HL-60/S4 (cell line): ENCODE data around the gene STARD8.
"Not testable (repeated sequence)": the region's sequence is repeated elsewhere in the genome, so short reads cannot be mapped to it uniquely, and the experiment has no call there.

Experiments used
- in situ Hi-C: fragments of 300-500 bp; cut with MboI; formaldehyde crosslinking; loops from 2 replicates; pipeline ENCODE4 v1.14.3; 2022; ENCODE audit warnings: low sequenced_read_pairs

The STARD8 gene

DNA sequence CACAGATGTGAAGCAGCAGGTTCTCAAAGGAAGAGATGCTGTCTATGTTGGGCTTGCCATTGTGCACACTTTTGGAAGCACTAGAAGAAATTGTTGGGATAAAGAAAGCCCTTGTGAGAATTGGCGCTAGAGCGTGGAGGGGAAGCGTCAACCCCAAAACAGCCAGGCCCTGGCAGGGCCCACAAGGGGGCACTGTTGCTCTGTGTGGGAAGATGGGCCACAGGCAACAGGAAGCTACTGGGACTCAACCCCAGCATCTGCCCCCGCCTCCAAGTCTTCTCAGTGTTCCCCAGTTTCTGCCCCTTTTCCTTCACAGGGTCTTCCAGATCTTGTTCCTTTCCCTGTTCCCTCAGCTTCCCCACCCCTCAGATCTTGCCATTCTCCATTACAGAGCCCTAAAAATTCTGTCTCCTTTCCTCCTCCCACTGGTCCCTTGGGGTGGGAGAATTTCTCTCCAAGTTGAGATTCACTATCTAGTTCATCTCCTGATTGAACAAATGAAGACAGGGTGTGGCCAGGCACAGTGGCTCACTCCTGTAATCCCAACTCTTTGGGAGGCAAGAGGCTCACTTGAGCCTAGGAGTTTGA is 85.5 kb downstream of the STARD8 start:
- in situ Hi-C loops: no loop called here

DNA sequence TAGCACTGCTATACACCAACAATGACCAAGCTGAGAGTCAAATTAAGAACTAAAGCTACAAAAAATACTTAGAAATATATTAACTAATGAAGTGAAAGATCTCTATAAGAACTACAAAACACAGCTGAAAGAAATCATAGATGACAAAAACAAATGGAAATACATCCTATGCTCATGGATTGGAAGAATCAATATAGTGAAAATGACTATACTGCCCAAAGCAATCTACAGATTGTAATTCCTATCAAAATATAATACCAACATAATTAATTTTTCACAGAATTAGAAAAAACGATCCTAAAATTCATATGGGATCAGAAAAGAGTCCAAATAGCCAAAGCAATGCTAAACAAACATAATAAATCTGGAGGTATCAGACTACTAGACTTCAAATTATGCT is 87.8 kb downstream of the STARD8 start:
- in situ Hi-C loops: no loop called here

DNA sequence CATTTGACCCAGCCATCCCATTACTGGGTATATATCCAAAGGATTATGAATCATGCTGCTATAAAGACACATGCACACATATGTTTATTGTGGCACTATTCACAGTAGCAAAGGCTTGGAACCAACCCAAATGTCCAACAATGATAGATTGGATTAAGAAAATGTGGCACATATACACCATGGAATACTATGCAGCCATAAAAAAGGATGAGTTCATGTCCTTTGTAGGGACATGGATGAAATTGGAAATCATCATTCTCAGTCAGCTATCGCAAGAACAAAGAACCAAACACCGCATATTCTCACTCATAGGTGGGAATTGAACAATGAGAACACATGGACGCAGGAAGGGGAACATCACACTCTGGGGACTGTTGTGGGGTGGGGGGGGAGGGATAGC is 94.4 kb downstream of the STARD8 start:
- in situ Hi-C loops: not testable (repeated sequence)

DNA sequence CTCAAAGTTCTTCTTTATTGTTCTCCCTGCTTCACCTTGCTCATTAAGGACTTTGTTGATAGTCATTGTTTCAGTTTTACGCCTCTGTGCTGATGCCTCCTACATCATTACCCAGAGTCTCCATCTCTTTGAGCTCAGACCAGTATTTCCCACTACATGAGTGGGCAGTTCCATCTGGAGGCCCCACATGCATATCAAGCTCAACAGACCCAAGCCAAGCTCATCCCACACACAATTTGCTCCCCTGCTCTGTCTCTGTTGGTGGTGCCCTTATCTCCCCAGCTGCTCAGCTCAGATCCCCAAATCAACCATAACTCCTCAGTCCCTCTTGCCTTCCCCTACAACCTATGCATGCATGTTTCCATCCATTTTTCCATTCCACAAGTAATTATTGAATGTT is 96.3 kb downstream of the STARD8 start:
- in situ Hi-C loops: no loop called here

DNA sequence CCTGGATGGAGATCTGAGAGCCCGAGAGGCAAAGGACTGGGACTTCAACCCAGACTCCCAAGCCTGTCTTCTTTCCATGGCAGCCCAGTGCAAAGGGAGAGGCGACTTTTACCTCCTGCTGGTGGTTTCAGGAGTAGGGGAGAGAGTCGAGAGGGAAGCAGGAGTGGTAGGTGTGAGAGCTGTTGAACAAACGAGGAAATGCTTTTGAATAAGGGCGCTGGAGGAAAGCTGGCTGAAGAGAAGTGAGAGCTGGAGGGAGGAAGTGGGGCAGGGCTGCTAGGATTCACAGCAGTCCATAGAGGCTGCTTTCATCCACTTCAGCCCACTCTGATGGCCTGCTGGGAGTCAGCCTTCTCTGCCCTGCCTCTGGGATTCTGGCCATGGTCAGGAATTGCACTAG is 99.5 kb downstream of the STARD8 start:
- in situ Hi-C loops: no loop called here

DNA sequence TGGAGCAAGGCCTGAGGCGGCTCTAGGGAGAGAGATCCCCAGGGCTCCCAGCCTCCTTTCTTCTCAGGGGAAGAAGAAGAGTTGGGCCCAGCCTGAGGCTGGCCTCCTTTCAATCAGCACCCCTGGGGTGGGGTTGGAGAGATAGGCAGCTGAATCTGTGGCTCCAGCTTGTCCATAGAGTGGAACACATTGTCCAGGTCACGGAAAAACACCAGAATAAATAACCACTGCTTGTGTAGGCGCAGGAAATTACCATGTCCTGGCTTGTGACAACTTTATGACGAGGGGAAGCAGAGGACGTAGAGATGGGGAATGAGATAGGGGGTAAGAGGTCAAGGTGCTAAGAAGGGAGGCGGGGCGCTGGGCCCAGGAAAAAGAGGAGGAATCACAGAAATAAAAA is 100.6 kb downstream of the STARD8 start:
- in situ Hi-C loops: no loop called here

DNA sequence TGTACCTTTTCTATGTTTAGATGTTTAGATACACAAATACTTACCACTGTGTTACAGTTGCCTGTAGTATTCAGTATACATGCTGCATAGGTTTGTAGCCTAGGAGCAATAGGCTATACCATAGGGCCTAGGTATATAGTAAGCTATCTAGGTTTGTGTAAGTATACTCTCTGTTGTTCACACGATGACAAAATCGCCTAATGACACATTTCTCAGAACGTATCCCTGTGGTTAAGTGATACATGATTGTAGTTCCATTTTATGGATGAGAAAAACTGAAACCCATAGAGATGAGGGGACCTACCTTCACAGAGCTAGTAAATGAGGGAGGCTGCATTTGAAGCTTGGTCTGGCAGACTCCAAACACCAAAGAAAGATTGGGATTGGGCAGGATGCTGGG is 102.0 kb downstream of the STARD8 start:
- in situ Hi-C loops: no loop called here

DNA sequence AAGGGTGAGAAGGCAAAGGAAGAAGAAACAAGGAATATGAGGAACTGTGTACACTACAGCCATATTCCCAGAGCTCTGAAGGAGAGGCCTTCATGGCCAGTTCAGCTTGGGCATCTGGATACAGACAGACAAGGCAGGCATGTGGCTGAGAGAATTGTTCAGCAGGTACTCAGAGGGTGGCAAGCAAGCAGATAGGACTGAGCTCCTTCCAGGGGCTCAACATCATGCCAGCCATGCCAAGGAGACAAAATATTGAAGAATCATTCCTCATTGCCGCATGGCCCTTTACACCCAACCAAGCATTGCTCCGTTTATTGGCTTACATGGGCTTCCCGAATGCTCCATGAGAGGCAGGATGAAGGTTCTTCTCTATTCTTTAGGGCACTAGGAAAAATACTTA is 102.8 kb downstream of the STARD8 start:
- in situ Hi-C loops: no loop called here

DNA sequence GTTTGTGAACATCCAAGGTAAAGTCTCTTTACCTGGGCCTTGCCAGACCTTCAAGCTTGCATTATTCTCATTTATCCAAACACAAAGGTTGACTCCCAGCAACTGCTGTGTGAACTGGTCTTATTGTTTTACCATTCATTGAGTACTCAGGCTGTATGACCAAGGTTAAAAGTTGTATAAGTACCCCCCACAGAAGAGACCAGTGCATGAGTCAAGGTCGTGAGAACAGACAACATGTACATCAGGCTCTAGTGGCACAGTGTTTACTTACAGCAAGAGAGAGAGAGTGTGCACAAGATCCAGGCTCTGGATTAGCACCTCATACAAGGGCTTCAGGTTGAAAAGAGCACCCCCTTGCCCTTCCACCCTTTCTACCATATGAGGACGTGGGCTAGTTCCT is 103.9 kb downstream of the STARD8 start:
- in situ Hi-C loops: no loop called here

DNA sequence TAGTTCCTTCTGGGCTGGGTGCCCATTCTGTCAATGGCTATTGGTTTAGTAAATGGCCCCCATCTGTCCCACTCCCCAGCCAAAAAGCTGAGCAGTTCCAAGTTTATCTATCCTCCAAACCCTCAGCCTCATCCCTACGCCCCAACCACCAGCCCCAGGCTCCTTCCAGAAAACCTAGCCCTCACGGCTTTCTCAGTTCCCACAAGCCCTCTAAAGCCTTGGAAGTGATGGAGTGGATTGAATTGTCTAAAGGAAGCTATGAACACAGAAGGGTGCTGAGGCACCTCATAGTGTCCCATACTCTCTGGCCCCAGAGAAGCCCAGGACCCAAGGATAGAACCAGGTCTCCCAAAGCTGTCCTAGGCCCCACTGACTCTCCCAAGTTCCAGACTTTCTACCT is 105.8 kb downstream of the STARD8 start:
- in situ Hi-C loops: no loop called here

DNA sequence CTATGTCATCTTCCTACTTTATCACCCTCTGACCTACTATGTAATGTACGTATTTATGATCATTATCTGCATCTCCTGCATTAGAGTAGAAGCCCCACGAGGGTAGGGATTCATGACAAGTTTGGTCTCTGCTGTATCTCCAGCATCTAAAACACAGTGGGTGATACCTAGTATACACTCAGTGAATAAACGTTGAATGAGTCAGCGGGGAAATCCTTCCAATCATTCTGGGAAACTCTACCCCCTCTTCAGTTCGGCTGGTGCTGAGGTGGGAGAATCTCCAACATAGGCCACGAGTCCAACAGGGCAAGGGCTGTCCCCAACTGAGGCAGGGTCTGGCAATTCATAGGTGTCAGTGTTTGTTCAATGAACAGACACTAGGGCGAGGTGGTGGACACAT is 106.9 kb downstream of the STARD8 start:
- in situ Hi-C loops: no loop called here

DNA sequence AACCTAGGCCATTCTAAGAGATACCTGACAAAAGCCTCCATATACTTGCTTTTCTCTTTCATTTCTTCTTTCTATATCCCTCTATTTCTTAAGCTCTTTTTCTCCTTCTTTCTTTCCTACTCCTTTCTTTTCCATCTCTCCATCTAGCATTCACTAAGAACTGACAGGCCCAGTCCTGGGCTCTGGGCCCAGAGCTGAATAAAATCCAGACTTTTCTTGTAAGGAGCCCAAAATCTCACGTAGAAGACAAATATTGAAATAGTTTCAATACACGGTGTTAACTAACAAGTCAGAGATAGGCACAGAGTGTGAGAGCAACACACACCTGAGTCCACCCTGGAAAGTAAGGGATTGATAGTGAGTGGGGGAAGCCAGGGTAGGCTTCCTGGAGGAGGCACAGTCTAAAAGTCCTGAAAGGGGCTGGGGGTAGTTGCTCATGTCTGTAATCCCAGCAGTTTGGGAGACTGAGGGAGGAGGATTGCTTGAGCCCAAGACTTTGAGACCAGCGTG is 108.2 kb downstream of the STARD8 start:
- in situ Hi-C loops: no loop called here

DNA sequence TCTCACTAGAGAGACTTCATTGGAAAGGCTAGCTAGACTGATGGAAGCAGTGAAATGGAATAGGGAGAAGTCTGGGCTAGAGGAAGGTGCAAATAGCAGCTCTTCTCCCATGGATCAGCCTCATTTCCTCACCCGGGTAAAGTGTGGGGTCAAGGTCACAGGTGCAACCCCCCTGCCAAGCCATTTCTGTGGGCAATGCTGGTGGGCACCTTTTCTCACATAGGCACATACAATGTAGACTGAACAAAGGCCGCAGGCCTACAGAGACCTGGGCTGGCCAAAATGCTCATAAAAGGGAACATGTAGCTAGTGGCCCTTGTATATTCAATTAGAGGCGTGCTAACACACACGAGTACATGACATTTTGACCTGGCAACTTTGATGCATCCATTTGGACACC is 109.9 kb downstream of the STARD8 start:
- in situ Hi-C loops: no loop called here

DNA sequence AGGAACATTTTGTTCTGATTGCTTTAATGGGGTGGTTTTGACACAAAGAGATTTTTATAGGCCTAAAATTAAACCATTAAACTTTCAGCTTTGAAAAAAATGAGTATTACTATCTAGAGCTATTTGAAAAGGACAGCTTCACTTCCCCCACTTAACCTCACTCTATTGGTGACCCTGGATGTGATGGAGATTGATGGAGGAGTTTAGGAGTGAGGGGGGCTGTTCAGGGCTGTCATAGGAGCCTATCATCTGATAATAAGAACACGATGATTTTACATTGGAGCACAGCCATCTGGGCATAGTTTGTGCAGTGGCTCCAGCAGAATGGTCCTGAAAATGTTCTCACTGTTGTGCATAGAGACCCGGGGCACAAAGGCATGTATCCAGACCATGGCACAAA is 110.3 kb downstream of the STARD8 start:
- in situ Hi-C loops: no loop called here

DNA sequence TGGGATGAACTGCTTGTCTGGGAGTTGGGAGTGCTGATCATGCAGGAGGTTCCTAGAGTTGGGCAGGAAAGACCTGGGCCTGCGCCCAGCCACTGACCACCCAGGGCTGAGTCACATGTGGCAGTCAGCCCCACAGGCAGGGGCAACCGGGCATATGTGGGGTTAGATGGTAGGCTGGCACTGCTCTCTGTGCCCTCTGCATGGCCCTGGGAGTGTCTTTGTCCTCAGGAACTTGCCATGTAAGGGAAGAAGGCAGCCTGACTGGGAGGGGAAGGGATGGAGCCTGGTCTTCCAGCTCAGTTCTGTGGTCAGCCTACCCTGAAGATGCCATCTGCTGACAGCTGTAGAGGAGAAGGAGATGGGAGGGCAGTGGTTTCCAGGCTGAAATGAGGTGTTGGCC is 111.2 kb downstream of the STARD8 start:
- in situ Hi-C loops: no loop called here

DNA sequence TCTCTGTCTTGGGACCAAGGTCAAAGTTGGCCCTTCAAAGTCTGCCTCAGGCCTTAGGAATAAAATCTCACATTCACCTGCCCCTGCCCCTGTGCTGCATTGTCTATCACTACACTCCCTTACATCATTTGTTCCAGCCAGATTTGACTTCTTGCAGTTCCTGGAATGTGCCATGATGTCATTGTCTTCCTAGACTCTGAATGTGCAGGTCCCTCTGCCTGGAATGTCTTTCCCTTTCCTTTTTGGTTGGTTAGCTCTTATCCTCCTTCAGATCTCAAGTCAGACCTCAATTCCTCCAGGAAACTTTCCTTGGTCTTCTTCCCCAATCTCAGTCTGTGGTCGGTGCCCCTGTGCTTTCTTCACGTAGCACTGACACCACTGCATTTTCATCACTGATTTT is 113.6 kb downstream of the STARD8 start:
- in situ Hi-C loops: no loop called here

DNA sequence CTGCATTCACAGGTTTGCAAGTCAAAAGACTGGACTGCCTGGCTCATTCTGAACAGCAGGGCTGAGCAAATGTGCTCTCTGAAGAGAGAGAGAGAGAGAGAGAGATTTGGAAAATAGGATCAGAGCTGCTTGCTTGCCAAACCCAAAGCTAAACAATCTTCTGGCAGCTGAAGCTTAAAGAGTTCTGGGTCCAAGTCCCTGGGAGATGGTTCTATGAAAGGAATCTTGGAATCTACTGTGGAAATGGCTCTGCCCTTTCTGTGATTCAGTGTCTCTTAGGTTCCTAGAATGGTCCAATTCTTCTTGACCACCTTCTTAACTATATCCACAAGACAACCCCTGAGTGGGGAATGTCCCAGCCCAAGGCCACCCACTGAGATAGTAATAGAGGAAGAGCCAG is 115.3 kb downstream of the STARD8 start:
- in situ Hi-C loops: no loop called here

DNA sequence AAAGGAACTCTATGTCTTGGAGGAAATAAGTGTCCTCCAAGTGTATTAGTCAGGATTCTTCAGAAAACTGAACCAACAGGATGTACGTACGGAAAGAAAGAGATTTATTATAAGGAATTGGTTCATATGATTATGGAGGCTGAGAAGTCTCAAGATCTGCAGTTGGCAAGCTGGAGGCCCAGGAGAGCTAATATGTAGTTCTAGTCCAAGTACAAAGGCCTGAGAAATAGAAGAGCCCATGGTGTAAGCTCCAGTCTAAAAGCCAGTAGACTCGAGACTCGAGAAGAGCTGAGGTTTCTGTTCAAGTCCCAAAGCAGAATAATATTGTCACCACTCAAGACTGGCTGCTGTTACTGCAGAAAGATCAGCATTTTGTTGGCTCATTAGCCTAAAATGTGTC is 116.0 kb downstream of the STARD8 start:
- in situ Hi-C loops: no loop called here
